AG04449 (cell line): ENCODE measurements around the gene NR1H2.
A peak's percentile ranks its signal among the peaks of the same experiment; 100 is the strongest.

ENCODE experiments used
- CTCF ChIA-PET: fragments of 350-600 bp; formaldehyde crosslinking; extraction: SDS; loops from one replicate; lab custom pipeline; 2021; ENCODE audit warnings: antibody characterized with exemption; lab: Yijun Ruan, JAX
- POLR2A ChIA-PET: fragments of 400-600, 350-600 bp; formaldehyde crosslinking; extraction: SDS; loops from one replicate; lab custom pipeline; 2020; ENCODE audit warnings: antibody characterized with exemption, inconsistent platforms; lab: Yijun Ruan, JAX
- DNase-seq: peaks from one replicate; pipeline ENCODE4 v3.0.0-alpha.2; 2010; ENCODE audit warnings: low read depth, low spot score
- H3K4me3 ChIP-seq: 2 replicates; pipeline ENCODE4 v1.5.1; 2011; ENCODE audit warnings: low read depth, mild to moderate bottlenecking, control low read depth, low read length
- CTCF ChIP-seq: IDR thresholded peaks from one replicate; pipeline ENCODE4 v1.5.1; 2011; ENCODE audit warnings: mild to moderate bottlenecking, moderate library complexity, low read length, control low read depth, inconsistent platforms; ENCODE audit not compliant: insufficient read depth; ENCODE audit errors: missing control alignments

NR1H2 gene

GRCh38 chr19:50414864-50415660, 38.8 kb downstream of the NR1H2 start:
- POLR2A ChIA-PET = interaction anchor here (0.6 kb wide), 1 partner anchor 15 kb away, joined by 3 read pairs; no protein-coding TSS in a partner anchor
- TF ChIP-seq CTCF = peak; percentile 92
- H3K4me3 ChIP-seq = no peak overlapping the region
- no peak for DNase-seq
- CTCF ChIA-PET = interaction anchor here (0.8 to 1.8 kb wide), 11 partner anchors 9 to 58 kb away, joined by 3 to 9 read pairs (median 4); no protein-coding TSS in a partner anchor

GRCh38 chr19:50415661-50416033, 39.4 kb downstream of the NR1H2 start:
- POLR2A ChIA-PET = interaction anchor here (0.6 kb wide), 1 partner anchor 15 kb away, joined by 3 read pairs; no protein-coding TSS in a partner anchor
- TF ChIP-seq CTCF = no peak
- H3K4me3 ChIP-seq = no peak overlapping the region
- DNase-seq = no peak
- CTCF ChIA-PET = interaction anchor here (0.8 to 1.8 kb wide), 10 partner anchors 9 to 58 kb away, joined by 3 to 9 read pairs (median 4); no protein-coding TSS in a partner anchor

- ChIA-PET POLR2A (no interaction called here), CTCF (interaction anchor here (0.8 to 1.8 kb wide), 8 partner anchors 8 to 59 kb away, joined by 3 to 9 read pairs (median 6); no protein-coding TSS in a partner anchor)
- no peak for DNase-seq
- no peak for TF ChIP-seq CTCF
- H3K4me3 ChIP-seq = no peak overlapping the region
Observed at GRCh38 chr19:50416034-50416977, 40.0 kb downstream of the NR1H2 start.

- POLR2A ChIA-PET = no interaction called here
- CTCF ChIA-PET = no interaction called here
- DNase-seq = no peak
- TF ChIP-seq CTCF = no peak
- H3K4me3 ChIP-seq = no peak overlapping the region
Observed at GRCh38 chr19:50417111-50418081, 41.1 kb downstream of the NR1H2 start.

- no peak for DNase-seq
- POLR2A ChIA-PET = no interaction called here
- CTCF ChIA-PET = interaction anchor here (1.3 kb wide), 1 partner anchor 50 kb away, joined by 3 read pairs; no protein-coding TSS in a partner anchor
- no peak for TF ChIP-seq CTCF
- H3K4me3 ChIP-seq = no peak within 1 kb of the TSS
Observed at GRCh38 chr19:50418176-50419021, 42.1 kb downstream of the NR1H2 start, which contains the start of gene SPIB. Gene SPIB (plus strand): TSS chr19:50418938. CDS start chr19:50418963, 25 bp downstream.
